Astrocyte of the spinal cord (primary cell): ENCODE measurements around the gene CCNT2.

Experiments used
- DNase-seq: peaks from one replicate; pipeline ENCODE4 v3.0.0; 2011; ENCODE audit warnings: low read depth, low spot score
- H3K4me3 ChIP-seq: 2 replicates; pipeline ENCODE4 v1.5.1; 2011; ENCODE audit warnings: low read depth, mild to moderate bottlenecking, low read length, moderate library complexity
- CTCF ChIP-seq: IDR thresholded peaks from 2 replicates; pipeline ENCODE4 v1.5.1; 2012; ENCODE audit warnings: low read depth, mild to moderate bottlenecking, low read length, inconsistent platforms
- in situ Hi-C: cut with HindIII; loops from 2 replicates; pipeline ENCODE4 v1.10.0; 2017; ENCODE audit warnings: low sequenced_read_pairs

The CCNT2 gene

GRCh38 chr2:134934150-134934549 lies 15.5 kb downstream of the CCNT2 start:
- no peak for DNase-seq
- TF ChIP-seq CTCF, result no peak
- in situ Hi-C loops, result no loop called here
- no peak overlapping the region for H3K4me3 ChIP-seq

GRCh38 chr2:134934641-134935040 lies 16.0 kb downstream of the CCNT2 start:
- in situ Hi-C loops, result no loop called here
- H3K4me3 ChIP-seq, result no peak overlapping the region
- DNase-seq, result no peak
- no peak for TF ChIP-seq CTCF

- H3K4me3 ChIP-seq, result no peak overlapping the region
- no peak for DNase-seq
- in situ Hi-C loops, result no loop called here
- no peak for TF ChIP-seq CTCF
Measured at GRCh38 chr2:134936691-134937090, 18.1 kb downstream of the CCNT2 start.

GRCh38 chr2:134943540-134943939 lies 24.9 kb downstream of the CCNT2 start:
- H3K4me3 ChIP-seq, result no peak overlapping the region
- no peak for TF ChIP-seq CTCF
- no peak for DNase-seq
- in situ Hi-C loops, result no loop called here

GRCh38 chr2:134944975-134945374 lies 26.4 kb downstream of the CCNT2 start:
- no peak for TF ChIP-seq CTCF
- no peak for DNase-seq
- H3K4me3 ChIP-seq, result no peak overlapping the region
- in situ Hi-C loops, result no loop called here

- TF ChIP-seq CTCF, result no peak
- no peak for DNase-seq
- in situ Hi-C loops, result no loop called here
- H3K4me3 ChIP-seq, result no peak overlapping the region
Measured at GRCh38 chr2:134946073-134946472, 27.5 kb downstream of the CCNT2 start.

- H3K4me3 ChIP-seq, result no peak overlapping the region
- no peak for DNase-seq
- in situ Hi-C loops, result no loop called here
- no peak for TF ChIP-seq CTCF
Measured at GRCh38 chr2:134949981-134950708, 31.5 kb downstream of the CCNT2 start.
